GM06990 (cell line): ENCODE results near the gene SAP30.

Source experiments
- DNase-seq: peaks from one replicate; pipeline ENCODE4 v3.0.0-alpha.2; 2011; ENCODE audit not compliant: insufficient read length; ENCODE audit errors: extremely low read depth
- H3K27me3 ChIP-seq: replicated peaks from 2 replicates; pipeline ENCODE4 v1.6.0; 2011; ENCODE audit warnings: low read length; ENCODE audit not compliant: control insufficient read depth, insufficient read depth
- H3K36me3 ChIP-seq: 2 replicates; pipeline ENCODE4 v1.5.1; 2011; ENCODE audit warnings: low read length; ENCODE audit not compliant: control insufficient read depth, insufficient read depth
- H3K4me3 ChIP-seq: replicated peaks from 2 replicates; pipeline ENCODE4 v1.5.1; 2011; ENCODE audit warnings: low read depth, mild to moderate bottlenecking, control low read depth, low read length
- TF ChIP-seq, protein P1 (sequence below): IDR thresholded peaks from 2 replicates; pipeline ENCODE4 v1.5.1; 2011; ENCODE audit warnings: low read length, control low read depth, mild to moderate bottlenecking, inconsistent platforms; ENCODE audit not compliant: insufficient read depth, poor library complexity, severe bottlenecking

The SAP30 gene

DNA sequence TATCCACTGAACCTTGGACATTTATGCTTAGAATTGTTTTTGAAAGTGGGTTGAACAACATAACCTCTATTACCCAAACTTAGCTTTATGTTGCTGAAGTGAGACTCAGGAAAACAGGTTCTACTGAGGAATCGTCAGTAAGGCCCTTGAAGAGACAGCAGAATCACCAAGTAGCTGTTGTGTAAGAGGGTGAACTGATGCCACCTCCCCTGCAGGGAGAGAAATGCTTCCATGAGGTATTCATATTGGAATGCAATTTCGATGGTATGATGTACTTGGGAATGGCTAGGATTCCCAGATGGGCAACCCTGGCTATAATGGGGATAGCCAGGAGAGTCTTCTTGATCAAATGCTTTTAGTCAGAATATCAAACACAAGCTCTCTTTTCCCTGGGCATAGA lies 32.3 kb downstream of the SAP30 start:
- TF ChIP-seq, protein P1, sequence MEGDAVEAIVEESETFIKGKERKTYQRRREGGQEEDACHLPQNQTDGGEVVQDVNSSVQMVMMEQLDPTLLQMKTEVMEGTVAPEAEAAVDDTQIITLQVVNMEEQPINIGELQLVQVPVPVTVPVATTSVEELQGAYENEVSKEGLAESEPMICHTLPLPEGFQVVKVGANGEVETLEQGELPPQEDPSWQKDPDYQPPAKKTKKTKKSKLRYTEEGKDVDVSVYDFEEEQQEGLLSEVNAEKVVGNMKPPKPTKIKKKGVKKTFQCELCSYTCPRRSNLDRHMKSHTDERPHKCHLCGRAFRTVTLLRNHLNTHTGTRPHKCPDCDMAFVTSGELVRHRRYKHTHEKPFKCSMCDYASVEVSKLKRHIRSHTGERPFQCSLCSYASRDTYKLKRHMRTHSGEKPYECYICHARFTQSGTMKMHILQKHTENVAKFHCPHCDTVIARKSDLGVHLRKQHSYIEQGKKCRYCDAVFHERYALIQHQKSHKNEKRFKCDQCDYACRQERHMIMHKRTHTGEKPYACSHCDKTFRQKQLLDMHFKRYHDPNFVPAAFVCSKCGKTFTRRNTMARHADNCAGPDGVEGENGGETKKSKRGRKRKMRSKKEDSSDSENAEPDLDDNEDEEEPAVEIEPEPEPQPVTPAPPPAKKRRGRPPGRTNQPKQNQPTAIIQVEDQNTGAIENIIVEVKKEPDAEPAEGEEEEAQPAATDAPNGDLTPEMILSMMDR = no peak
- DNase-seq = no peak
- no peaks in the 10 kb centered on the region for H3K27me3 ChIP-seq

DNA sequence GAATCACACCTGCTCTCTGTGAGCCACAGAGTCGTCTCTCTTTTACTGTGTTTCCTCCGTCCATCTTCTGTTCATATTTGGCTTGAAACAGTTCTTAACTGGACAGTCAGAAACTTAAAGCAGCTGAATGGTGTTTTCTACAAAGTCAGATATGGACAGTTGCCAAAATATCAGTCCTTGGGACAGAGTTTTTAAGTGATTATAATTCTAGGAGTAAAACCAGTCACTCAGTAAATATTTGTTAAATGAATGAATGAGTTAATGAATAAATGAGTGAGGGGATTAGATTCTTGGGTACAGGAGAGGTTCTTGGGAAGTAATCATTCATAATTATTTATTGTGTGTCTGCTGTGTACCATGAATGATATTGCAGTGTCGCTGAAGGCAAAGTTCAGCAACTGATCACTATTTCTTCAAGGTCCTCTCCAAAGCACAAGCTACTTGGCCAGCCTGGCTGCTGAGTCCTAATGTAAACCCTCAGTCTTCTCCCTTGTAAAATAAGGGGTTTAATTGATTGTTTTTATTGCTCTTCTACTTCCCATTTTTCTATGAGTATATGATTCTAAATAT lies 33.6 kb downstream of the SAP30 start:
- no peaks in the 10 kb centered on the region for H3K27me3 ChIP-seq
- no peak for DNase-seq
- no peak overlapping the region for H3K4me3 ChIP-seq
- TF ChIP-seq, protein P1 = no peak
- no peaks in the 10 kb centered on the region for H3K36me3 ChIP-seq

More for the DNA sequence above, 32.3 kb downstream of the SAP30 start:
- Histone ChIP-seq H3K36me3 (no peaks in the 10 kb centered on the region), H3K4me3 (no peak overlapping the region)

DNA sequence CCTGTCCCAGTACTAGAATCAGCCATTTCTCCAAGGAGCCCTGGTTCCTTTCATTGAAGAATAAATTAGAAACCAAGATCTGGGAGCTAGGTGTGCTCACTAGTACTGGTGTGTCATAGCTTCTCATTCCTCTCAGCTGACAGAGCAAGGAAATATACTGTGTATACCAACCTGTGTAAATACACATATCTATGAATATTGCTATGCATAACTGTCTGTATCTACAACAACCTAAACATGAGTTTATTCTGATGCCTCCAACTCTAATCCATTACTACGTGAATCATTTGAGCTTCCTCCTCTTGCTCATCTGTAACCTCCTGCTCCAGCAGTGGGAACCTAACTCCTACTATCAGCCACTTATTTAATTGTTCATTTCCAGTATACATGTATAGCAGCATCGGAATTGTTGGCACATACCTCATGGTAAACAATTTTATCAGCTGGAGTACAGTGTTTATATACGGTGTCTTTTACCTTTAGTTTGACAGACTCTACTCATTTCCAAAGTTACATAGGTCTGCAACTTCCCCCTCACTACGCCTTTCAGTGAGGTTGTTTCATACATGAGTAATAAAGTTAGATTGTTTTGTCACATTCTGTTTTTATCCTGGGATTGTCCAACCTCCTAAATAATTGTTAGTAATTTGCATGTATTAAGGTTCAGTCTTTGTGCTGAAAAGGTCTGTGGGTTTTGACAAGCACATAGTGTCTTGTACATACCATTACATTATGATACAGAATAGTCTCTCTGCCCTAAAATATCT lies 35.3 kb downstream of the SAP30 start:
- TF ChIP-seq, protein P1 = no peak
- peak; percentile 52 for DNase-seq
- no peak overlapping the region for H3K4me3 ChIP-seq
- H3K36me3 ChIP-seq = no peaks in the 10 kb centered on the region
- H3K27me3 ChIP-seq = no peaks in the 10 kb centered on the region

DNA sequence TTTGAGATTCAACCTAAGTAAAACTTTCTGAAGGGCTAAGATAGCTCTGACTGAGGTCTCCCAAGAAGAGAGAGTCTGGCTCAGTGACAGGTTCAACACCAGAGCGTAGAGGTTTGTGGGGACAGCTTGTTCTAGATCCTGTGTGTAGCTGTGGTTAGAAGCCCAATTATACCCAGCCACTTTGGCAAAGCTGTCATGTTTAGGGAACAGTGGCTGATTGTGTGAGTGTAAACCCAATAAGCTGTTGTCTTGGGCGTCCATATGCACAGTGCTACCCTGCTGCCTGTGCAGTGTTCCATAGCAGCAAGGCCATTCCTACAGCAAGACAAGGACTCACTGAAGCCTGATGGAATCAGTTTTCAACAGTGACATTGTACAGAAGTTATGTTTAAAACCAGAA lies 39.3 kb downstream of the SAP30 start:
- TF ChIP-seq, protein P1 = no peak
- Histone ChIP-seq H3K36me3 (no peaks in the 10 kb centered on the region), H3K4me3 (no peak overlapping the region), H3K27me3 (no peaks in the 10 kb centered on the region)
- DNase-seq = no peak

DNA sequence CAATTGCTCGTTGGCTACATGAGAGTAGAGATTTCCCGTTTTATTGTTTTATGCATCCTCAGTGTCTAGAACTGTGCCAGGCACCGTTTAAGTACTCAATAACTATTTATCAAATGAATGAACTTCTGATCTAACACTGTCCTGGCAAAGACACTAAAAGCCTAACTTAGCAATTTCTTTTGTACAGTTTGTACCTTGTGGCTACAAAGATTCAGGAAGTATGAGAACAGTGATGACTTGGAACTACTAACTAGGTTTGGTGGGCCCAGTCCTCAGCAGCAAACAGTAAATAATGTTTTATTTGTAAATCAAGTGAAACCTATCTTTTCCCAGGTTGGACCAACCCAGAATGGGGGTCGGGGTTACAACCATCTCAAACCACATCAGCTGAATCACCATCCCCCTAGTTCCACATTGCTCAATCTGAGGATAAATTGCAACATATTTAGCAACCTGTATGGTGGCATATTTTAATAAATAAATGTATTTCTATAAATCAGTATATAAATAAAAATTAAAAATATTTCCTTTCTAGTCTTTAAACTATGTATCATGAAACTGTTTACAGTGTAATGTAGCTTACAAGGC lies 40.4 kb downstream of the SAP30 start:
- Histone ChIP-seq H3K27me3 (no peaks in the 10 kb centered on the region), H3K36me3 (no peaks in the 10 kb centered on the region), H3K4me3 (no peak overlapping the region)
- no peak for DNase-seq
- TF ChIP-seq, protein P1 = no peak
